ENCODE measurements around the gene TMEM134.
"Not testable (repeated sequence)": the region's sequence is repeated elsewhere in the genome, so short reads cannot be mapped to it uniquely, and the experiment has no call there.

TMEM134 gene

DNA sequence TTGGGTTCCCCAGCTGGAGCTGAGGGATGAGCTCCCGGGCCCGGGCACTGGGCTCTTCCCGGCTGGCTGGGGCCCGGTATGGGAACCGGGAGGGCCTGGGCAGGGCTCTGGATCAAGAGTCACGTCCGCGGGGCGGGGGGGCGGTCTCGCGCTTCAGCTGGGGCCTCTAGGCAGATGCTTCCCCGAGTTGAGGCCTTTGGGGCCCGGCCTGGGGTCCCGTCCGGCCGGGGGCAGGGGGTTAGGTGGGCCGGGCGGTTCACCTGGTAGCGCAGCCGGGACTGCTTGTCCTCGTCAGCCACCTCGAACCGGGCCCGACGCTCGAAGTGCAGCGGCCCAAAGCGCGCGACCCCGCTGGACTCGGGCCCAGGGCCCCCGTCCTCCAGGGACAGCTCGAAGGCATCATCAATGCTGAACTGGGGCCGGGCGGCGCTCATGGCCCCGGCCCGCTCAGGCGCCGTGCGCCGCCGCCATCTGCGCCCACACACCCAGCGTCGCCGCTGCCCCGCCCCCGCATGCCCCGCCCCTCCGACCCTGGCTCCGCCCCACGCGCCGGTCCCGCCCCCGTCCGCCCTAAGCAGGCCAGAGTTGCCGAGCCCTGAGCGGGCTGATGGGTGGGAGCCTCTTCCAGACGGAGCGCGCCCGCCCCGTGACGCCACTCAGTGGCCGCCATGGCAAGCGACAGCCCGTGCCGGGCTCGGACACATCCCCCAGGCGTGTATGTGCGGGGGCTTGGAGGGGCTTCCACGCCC lies at the start of gene TMEM134:
Gene TMEM134 (minus strand): TSS at position 493 of the 749 bp plus-strand sequence. CDS start 59 bp downstream, at position 434.
- peak; percentile 78 for DNase-seq

GRCh38 chr11:67517784-67518552 lies 48.9 kb upstream of the TMEM134 start:
- DNase-seq = no peak

- DNase-seq = no peak
These were observed 47.8 kb upstream of the TMEM134 start for GRCh38 chr11:67516806-67517205.

- DNase-seq = no peak
These were observed 45.1 kb upstream of the TMEM134 start for GRCh38 chr11:67514116-67514515.

DNA sequence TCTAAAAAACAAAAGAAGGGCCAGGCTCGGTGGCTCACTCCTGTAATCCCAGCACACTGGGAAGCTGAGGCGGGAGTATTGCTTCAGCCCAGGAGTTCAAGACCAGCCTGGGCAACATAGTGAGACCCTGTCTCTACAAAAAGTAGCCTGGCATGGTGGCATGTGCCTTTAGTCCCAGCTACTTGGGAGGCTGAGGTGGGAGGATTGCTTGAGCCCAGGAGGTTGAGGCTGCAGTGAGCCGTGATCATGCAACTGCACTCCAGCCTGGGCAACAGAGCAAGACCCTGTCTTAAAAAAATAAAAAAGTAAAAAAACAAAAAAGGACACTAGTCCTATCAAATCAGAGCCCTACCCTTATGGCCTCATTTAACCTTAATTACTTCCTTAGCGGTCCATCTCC lies 42.5 kb upstream of the TMEM134 start:
- not testable (repeated sequence) for DNase-seq

- no peak for DNase-seq
These were observed 40.9 kb upstream of the TMEM134 start for GRCh38 chr11:67510023-67510345.

DNA sequence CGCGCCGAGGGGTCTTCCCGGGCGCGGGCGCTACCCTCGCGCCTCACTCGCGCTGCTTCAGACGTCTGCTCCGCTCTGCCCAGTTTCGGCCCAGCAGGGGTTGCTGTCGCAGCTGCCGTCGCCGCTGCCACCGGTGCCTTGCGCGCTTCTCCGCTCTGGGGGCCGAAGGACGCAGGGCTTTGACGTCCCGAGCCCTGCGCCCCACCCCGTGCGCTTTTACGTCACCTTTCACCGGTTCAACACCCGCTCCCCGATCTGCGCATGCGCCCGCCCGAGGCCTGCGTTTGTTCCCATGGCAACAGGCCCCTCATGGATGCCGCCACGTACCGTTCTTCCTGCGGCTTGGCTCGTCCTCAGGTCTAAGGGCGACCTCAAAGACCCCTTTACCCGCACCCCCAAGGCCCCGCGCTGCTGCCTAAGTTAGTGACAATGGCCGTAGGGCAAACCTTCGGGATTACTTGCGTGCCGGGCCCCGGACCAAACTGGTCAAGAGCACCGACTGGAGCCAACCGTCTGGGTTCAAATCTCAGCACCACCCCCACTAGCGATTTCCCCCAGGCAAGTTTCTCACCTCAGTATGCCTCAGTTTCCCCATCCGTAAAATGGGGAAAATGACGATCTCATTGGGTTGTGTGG lies 39.6 kb upstream of the TMEM134 start:
- DNase-seq = peak; percentile 90

DNA sequence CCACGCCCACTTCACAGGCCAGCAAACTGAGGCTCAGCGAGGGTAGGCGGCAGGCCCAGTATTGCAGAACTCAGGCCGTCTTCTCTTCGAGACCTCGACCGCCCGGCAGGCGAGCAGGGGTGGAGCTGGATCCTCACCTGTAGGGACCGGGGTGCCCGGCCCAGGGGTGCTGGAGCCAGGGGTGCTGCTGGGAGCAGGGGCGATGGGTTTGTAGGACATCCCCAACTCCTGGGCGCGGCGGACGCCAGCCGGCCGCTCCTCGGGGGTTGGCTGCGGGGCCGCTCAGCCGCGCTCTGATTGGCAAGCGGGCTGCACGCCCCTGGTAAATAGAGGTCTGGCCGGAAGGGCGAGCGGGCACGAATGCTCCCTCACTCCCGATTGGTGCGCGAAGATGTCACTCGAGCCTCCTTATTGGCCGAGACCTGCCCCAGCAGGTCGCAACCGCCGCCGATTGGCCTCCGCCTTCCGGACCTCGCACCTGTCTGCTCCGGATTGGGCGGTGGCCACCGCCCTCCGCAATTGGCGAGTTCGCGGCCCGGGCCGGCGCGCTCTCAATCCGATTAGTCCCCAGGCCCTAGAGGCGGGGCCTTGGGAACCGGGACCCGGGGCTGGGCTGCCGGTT lies 38.9 kb upstream of the TMEM134 start, which contains the start of gene CDK2AP2:
Gene CDK2AP2 (minus strand): TSS at position 299 of the 622 bp plus-strand sequence. CDS start 80 bp downstream, at position 219.
- peak; percentile 99 for DNase-seq

GRCh38 chr11:67507242-67507863 lies 38.3 kb upstream of the TMEM134 start:
- DNase-seq = no peak

- DNase-seq = no peak
These were observed 37.5 kb upstream of the TMEM134 start for GRCh38 chr11:67506426-67507051.

DNA sequence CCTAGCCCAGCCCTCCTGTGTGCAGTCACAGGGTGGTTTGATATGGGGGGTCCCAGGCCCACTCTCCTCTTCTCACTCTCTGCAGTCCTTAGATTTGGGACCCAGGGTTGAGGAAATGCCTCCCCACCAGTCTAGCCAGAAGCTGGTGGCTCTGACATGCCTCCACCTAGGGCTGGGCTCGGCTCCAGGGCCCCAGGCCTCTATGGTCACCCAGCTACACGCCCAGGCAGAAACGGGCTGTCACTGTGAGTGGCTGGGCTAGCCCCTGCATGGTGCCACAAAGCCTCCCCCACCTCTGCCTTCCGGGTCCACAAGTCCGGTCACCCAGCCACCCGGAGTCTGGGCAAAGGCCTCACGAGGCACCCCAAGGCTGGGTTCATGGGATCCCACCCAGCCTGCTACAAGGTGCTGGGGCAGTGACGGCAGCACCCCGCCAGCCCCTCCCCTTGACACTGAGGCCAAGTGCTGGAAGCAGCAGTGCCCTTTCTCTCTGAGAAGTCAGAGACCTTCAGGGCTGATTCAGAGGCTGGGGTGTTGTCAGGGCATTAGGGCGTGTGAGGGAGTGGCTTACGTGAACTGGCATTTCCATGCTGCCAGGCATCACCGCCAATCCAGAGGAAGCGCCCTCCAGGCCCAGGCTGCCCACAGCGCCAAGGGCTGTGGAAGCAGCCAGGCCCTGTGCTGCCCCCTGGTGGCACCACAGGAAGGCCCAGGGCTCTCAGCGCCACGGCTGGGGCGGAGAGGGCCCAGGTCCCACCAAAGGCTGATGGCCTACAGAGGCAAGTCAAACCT lies 36.8 kb upstream of the TMEM134 start:
- DNase-seq = peak; percentile 75

- DNase-seq = no peak
These were observed 36.0 kb upstream of the TMEM134 start, which contains the start of gene PITPNM1 for GRCh38 chr11:67504950-67505581. Gene PITPNM1, minus strand, starts transcription at chr11:67505363. Its CDS starts 1,183 bp downstream, at chr11:67504180.

GRCh38 chr11:67504005-67504949 lies 35.2 kb upstream of the TMEM134 start:
- DNase-seq = no peak

DNA sequence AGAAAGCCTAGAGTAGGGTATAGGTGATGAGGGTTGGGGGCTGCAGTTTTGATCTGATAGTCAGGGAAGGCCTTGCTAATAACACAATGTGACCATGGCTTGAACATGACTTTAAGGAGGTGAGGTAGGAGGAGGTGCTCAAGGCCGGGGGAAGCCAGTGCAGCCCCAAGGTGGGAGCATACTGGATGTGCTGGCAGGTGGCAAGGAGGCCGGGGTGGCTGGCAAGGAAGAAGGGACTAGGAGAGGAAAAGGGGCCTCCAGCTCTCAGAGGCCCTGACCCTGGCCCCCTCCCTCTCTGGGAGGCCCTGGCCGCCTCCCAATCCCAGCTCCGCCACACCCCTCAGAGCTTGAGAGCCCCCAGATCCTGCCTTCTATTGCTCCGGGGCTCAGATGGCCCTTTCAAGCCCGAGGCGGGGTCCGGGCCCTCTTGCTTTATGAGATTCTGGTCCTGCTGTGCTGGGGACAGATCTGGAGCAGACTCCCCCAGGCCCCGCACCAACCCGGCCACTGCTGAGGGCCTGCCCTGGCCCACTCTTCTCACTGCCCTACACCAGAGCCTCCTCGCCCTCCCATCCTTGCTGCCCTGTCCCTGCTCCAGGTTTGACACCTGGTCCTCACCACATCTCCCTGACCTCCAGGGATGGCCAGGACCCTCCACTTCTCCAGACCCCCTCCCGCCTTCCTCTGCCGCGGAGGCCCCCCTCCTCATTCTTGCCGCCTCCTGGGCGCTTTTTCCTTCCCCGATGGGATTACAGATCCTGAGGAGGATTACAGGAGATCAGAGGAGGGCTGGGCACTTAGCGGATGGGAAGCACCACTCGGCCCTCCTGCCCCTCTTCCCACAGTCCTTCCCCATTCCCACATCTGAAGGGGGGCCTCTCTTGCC lies 34.3 kb upstream of the TMEM134 start:
- no peak for DNase-seq

DNA sequence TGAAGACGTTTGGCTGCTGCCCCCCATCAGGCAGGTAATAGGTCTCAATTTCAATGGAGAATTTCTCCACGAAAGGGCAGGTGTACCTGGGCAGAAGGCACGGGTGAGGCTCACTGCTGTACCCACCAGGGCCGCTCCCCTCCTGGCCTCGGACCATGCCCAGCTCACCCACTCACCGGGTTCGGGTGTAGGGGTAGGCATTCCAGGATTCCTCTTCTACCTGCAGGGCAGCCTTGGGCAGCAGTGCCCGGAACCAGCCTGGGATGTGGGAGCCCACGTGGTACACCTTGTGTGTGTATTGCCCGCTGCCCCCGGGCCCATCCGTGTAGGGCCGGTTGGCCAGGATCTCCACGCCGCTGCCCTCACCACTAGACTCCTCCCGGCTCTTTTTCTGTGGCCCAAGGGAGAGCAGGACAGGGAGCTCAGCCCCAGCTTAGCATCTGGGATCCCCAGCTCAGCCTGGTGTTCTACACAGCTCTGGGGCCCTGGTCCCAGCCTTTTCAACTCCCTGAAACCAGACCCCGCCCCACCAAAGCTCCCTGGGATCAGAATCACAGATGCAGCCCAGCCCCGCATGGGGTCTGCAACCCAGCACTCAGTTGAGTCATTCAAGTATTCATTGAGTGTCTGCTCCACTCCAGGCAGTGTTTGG lies 33.4 kb upstream of the TMEM134 start:
- DNase-seq = no peak

GRCh38 chr11:67501854-67502253 lies 32.8 kb upstream of the TMEM134 start:
- no peak for DNase-seq

DNA sequence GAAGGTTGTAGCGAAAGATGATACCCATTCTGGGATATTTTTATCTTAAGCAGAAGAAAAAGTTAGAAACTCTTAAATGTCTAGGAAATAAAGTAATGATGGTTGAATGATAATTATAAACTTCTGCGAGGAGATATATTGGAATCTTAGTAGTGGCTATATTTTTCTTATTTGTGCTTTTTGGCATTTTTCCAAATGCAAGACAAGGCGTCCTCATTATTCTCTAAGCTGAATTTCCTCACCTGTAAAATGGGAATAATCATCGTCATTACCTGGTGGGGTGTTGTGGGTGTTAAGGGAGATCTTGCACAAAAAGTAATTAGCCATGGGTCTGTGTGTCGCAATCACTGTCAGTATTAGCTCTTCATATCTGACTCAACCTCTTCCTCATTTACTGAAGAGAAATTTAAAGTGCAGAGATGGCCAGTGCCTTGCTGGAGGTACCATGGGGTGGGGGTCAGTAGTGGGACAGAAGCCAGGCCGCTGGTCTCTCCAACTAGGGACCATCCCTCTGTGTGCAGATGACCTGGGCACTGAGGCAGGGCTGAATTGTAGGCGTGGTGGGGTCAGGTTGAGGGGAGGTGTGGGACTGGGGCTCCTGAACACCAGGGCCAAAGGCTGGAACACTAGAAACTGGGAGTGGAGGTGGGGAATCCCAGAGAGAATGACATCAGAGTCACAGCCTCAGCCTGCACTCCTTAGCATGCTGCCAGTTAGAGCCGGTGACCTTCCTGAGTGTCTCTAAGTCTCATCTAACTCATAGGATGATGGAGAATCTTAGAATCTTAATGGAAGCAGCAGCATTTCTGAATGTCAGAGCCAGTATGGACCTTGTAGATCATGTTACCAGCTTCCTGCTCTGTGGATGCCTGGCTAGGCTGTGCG lies 32.0 kb upstream of the TMEM134 start:
- DNase-seq = no peak

All from NCI-H446 treated with DMSO at 0.1 percent for 48 hours (cell line).